ENCODE results near the gene EHF.
A peak's percentile ranks its signal among the peaks of the same experiment; 100 is the strongest.

Gene EHF

DNA sequence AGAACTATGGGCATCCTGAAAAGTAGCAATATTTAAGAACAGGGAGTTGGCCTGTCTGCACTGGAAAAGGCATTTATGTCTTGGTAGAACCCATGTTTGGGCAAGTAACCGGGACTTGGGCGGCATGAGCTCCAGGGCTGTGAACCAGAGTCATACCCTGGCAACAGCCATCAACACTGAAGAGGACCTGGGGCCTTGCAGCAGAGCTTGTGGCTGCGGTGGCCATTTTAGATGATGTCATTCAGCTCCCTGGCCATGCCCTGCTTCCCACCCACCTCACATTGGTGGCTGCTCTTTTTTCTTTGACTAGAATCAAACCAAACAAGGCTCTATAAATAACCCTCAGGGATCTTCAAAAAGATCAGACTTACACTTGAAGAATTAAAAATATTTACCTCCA is 26.6 kb downstream of the EHF start:
- DNase-seq: no peak

DNA sequence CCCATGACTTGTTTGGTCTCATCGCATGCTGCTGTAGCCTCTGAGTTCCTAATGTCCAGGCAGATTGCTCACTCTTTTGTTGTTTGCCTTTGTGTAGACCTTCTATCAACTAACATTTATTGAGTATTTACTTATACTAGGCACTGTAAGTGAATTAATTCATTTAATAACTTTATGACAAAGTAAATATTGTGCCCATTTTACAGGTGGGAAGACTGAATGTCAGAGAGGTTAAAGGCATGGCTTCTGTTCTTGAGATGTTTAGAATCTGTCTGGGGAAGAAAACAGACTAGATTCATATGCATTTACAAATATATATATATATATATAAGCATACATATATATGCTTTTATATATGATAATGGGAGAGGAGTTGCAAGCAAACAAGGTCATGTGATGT is 27.1 kb downstream of the EHF start:
- DNase-seq: no peak

DNA sequence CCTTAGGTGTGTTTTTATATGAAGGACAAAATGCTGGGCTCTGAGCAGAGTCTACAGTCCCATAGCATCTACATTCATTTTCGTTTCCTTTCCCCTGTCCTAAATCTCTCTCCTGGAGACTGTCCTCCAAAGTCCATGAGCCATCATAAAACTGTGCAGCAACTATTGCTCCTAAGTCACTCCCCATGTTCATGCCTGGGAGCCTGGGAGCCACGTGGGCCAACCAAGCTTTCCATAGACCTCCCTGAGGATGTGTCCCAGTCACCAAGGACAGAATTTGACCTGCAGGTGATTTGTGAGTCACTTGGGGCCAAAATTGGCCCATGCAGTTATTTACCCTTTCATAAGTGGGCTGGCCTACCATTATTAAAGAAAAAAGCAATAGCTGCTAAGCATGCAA is 28.7 kb downstream of the EHF start:
- DNase-seq: no peak

DNA sequence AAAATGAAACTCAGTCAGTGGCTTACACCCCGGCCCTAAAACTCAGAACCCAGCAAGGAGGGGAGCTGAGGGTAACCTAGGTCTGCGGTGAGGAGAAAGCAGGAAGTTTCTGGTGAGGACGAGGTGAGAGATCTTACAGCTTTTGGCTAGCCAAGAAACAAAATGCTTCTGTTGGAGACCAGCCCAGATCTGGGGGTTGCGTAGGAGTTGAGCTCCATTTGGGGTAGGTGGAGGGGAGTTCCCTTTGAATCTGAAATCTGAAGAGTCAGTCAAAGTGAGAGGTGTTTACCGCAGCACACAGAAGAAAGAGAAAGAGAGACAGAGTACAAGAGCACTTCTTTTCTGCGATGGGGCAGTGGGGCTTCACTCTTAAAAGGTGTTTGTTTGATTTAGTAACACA is 29.6 kb downstream of the EHF start:
- peak; percentile 66 to 79 for DNase-seq

DNA sequence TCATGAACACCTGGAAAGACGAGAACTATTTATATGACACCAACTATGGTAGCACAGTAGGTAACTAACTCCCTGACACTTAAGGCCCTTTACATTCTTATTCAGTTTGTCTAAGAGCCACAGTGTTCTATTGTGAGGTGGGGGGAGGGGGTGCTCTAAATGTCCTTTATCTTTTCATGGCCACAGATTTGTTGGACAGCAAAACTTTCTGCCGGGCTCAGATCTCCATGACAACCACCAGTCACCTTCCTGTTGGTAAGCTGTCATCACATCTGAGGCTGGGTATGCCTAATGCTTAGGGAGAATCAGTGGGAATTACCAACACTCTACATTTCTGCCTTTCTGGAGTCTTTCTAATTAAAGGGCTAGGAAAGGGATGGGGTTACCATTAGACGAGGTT is 30.7 kb downstream of the EHF start:
- DNase-seq: no peak

DNA sequence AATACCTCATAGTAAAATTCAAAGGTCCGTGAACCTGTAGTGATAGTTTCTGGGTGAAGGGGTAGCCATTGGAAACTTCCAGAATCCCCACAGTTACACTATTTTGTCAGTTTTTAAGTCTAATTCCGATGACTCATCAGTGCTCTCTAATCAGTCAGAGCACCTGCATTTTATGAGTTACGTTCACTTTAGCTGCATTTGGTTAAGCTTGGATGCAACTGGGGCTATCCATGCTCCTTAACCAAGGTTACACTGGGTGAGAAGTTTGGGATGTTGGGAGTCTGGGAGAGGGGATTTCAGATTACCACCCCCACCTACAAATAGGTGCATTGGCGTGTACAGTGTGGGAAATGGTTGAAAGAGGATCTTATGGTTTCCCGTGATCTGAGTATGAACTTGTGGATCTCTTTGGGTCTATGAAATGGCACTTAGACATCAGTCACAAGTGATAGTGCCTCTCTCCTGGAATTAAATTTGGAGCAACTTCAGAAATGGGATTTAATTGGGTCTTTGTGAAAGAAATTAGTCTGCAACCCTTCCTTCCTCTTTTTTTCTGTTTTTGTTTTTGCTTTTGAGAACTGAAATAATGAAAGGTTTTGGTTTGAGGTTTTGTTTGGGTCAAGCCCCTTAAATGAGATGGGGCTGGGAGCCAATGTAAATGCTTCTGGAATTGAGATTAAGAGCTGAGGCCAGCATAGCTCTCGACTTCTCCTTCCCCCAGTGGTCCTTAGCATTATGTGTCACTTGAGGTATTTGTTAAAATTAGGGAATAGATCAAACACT is 31.5 kb downstream of the EHF start:
- no peak for DNase-seq

DNA sequence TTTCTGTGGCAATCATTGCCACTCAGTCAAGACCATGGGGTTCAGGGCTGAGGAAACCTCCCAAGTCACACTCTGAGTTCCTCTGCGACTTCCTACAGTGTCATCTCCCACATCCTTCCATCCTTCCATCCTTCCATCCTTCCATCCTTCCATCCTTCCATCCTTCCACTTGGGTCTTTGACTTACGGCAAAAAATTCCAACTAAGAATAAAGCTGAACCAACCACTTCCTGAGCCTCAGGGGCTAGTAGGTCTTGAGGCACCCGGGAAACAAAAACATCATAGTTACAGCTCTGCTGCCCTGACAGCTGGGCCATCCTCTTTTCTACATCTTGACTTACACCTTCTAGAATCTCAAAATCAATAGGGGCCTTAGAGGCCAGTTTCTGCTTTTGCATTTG is 32.1 kb downstream of the EHF start:
- DNase-seq: no peak

DNA sequence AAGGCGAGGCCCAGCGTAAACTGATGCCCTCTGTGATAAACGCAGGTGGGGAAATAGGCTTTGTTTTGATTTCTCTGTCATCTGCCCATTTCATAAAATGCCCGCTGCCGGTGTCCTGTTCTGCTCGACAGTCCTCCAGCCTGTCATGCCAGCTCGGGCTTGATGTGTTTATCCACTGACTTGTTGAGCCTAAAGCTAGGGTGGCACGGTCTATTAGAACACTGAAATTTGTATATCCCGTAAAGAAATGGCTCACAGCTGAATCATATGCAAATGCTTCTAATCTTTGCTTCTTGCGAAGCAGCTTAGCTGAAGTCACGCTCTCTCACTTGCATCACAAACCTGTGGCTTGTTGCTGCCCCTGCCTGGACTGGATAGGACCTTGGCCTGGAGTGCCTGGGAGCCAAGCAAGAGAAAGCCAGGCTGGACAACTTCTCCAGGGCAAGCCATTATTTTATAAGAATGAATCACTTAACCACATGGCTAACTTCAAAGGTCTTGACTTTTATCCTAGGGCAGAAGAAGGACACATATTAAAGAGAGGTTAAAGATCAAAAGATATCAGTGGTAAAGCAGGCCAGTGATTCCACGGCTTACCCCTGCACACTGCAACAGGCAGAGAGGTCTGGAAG is 33.1 kb downstream of the EHF start:
- DNase-seq: peak in 1 of 2 donors; percentile 39

DNA sequence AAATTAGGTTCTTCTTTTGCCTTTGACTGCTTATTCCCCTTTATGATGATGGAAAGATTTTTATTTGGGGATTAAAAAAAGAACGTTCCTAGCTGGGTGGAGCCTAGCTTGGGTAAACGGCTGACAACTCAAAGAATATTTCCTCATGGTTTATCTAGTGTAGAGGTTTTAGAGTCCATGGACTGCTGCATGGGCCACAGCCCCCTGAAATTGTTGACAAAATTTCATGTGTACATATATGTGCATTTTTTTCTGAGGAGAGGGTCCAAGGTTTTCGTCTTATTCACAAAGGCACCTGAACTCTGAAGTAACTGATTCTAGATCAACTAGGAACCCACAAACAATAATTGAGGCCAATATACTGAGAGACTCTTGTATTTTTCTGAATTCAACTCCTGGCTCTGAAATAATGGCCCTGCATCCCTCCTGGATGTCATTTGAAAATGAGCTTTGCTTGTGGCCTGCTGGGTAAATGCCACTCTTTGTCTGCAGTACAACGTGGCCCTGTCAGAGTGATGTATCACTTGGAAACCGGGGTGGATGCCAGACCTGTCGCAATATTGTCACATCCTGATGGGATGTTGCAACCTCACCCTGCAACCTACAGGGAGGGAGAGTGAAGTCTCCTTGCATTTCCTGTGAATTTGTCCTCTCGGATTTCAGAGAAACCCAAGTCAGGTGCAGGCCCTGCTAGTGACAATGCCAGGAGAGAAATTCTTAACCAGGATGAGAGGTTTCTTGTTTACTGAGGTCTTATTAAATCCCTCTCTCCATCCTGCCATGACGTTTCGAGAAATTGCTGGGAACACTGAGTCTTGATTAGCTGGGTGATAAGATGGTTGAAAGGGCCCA is 33.8 kb downstream of the EHF start:
- peak in 1 of 2 donors; percentile 41 for DNase-seq

DNA sequence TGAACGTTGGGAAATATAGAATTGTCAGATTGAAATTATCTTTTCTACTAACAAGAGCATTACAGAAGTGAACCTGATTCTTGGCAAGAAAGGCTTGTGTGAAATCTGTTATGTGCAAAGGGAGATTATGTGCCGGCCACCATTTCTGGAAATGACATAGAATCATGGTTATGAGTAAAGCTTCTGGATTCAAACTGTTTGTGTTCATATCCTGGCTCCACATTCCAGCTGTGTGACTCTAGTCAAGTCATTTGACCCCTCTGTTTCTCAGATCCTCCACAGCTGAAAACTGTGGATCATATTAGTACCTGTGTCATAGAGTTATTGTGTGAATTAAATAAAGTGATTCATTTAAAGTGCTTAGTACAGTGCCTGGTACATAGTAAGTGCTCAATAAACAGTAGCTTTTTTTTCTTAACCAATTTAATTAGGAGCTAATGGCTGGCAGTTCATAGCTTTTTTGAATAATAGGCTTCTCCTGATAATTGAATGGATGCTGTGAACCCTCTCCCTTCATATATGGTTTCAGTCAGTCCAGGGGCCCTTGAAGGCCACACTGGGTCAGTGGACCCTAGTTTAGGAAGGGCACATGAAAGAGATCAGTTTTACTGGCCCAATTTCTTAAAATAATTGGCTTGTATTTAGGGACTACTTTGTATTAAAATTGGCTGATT is 34.6 kb downstream of the EHF start:
- DNase-seq: no peak

DNA sequence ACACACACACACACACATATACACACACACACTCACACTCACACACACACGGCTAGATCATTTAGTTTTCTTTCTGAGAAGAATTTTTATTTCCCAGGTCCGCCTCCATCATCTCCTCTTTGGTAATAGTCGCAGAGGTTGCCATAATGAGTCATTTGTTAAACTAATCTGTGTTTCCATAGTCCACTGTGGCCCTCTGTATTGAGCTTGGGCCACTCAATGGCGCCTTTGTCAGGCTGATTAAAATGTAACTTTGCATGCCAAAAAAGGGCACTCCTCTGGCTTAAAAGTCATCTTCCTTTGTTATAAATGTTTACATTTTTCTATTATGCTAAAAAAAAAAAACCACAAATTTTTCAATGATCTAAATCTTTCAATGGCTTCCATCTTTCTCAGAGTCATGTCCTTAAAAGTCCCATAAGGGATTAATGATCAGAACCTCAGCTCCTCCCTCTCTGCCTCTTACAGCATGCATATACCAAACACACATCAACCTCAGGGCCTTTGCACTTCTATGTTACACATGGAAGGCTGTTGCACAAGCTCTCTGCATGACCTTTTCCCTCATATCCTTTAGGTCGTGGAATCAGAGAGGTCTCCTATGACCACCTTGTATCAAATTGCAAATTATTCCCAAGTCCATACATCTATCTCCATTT is 35.3 kb downstream of the EHF start:
- DNase-seq: no peak

DNA sequence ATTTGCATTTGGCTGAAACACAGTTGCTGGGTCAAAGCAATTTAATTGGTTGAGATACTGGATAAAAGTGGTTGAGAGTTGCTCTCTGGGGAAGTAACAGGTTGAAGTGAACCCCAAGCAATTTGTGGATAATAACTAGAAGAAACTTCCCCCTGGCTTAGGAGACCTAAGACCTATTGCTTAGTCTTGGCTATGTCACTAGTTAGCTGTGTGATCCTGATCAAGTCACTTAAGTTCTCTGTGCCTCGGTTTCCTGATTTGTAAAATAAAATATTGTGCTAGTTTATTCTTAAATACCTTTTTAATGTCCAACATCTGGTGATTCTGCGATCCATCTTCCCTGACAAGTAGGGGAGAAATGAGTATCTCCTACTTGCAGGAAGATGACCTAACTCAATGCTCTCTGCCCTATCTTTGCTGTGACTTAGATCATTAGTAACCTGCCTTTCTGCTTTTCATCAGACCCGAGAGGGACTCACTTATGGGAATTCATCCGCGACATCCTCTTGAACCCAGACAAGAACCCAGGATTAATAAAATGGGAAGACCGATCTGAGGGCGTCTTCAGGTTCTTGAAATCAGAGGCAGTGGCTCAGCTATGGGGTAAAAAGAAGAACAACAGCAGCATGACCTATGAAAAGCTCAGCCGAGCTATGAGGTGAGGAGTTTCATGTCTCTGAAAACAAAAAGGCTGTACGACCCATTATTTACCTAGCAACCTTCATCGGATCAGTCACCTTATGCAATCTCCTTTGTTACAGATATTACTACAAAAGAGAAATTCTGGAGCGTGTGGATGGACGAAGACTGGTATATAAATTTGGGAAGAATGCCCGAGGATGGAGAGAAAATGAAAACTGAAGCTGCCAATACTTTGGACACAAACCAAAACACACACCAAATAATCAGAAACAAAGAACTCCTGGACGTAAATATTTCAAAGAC is 37.5 kb downstream of the EHF start:
- no peak for DNase-seq

DNA sequence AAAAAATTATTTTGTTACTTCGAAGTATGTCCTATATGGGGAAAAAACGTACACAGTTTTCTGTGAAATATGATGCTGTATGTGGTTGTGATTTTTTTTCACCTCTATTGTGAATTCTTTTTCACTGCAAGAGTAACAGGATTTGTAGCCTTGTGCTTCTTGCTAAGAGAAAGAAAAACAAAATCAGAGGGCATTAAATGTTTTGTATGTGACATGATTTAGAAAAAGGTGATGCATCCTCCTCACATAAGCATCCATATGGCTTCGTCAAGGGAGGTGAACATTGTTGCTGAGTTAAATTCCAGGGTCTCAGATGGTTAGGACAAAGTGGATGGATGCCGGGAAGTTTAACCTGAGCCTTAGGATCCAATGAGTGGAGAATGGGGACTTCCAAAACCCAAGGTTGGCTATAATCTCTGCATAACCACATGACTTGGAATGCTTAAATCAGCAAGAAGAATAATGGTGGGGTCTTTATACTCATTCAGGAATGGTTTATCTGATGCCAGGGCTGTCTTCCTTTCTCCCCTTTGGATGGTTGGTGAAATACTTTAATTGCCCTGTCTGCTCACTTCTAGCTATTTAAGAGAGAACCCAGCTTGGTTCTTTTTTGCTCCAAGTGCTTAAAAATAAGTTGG is 38.3 kb downstream of the EHF start:
- DNase-seq: no peak

DNA sequence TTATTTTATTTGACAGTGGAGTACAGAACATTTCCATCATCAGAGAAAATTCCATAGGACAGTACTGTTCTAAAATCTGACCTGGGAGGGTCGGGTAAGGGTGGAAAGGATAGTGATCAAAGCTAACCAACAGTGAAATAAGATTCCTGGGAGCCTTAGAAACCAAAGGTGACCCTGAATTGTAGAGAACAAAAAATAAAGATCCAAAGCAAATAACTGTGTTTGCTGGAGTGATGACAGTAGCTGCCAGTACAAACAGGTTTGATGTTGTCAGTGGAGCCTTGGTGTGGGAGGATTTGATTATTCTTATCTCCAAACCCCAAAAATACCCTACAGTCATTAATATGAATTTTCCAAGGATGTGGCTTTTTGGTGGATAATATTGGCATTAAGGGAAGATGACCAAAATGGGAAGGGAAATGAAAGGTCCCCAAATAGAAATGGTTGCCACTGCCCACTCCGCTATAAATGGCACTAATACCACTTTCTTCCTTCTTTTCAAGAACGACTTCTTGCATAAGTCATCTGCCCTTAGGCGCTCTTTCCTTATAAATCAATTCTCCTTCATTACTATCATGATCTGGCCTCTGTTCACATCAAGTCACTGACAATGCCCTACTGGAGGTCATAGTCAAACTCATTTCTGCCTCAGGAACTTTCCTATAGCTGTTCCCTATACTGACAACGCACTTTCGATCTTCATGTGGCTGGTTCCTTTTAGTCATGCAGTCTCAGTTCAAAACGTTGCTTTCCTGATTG is 44.4 kb downstream of the EHF start:
- no peak for DNase-seq

DNA sequence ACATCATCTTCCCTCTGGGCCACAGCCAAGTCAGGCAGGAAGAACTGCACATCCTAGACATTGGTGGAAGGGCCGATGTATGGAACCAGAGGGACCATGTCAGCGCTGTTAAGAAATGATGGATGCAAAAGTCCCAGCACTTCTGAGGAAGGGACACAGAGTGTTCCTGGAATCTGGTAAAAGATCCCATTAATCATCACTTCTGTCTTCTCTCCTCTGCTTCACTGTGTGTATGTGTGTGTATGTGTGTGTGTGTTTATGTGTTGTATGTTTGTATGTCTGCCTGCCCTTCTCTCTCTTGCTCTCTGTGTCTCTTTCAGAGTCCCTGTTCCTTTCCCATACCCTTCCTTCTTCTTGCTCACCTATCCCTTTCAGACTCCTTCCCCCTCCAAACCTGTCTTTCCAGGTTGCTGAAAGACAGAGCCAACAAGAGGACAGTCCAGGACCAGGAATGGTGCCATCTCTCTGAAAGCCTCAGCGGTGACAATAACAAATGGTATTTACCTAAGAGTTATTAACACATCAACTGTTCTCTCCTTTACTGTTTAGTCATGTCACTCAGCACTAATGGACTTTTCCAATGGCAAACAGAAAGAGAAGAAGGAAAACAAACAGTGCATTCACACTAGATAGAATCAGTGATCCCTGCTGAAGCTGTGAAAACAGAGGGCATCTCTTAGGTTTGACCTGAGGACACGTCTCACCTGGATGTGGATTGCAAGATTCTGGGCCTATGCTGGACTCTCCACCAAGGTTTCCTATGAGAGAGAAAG is 47.1 kb downstream of the EHF start:
- no peak for DNase-seq

DNA sequence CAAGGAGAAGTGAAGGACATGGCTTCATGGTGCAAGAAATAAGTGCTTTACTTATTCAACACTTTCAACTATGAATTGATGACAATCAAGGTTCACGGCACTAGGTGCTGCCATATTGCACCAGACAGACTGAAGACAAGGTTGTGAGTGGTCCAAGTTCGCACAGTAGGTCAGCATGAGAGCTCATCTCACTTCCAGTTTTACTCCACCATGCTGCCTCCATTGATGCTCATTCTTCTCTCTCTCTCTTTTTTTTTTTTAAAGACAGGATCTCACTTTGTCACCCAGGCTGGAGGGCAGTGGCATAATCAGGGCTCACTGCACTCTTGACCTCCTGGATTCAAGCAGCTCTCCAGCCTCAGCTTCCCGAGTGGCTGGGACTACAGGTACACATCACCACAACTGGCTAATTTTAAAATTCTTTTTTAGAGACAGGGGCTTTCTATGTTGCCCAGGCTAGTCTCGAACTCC is 47.7 kb downstream of the EHF start:
- DNase-seq: no peak

DNA sequence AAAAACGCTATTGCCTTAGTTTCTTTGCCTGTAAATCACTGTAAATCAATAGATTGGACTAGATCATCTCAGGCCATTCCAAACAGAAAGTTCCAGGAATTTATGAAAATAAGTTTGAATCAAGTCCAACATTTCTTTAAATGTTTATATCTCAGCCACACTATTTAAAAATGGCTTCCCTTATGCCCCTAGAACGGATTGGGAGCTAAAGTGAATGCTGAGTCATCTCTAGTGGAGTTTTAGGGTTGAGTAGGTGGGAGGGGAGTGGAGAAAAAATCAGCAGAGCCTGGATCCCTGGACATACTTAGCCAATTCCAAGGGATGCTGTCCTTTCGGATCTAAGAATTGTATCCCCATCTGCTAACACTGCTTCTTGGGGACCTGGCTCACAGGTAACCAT is 48.6 kb downstream of the EHF start:
- DNase-seq: no peak

DNA sequence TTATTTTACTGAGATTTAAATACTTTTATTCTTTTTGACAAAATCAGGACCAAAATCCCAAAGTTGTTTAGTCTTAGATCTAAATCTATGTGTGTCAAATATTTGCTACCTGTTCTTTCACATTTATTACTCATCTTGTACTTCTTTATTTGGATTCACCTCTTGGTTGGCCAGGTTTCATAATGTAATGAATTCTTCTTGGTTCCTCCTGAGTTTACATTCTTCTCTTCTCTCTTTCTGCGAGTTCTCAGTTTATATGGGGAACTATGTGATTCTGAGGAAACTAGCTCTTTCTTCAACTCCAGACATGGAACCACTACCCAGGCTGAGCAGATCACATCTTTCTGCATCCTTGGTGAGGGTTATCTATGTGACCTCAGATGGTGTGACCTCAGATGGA is 50.2 kb downstream of the EHF start:
- DNase-seq: no peak

DNA sequence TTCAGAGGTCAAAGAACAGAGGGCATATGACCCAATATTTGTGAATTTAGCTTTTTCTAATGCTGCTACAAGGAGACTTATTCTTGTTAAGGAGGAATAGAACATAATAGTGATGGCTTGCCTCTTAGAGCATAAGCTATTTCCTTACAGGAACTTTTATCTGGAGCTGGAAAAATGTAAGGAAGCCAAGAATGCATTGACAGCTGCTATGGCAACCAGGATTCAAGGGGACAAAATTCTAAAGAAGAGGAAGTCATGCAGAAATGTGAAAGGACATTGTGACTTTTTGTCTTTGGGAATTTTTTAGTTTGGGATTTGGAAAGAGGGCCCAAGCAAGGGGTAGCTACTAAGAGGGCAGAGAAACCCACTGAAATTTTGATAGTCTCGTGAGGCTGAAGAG is 51.1 kb downstream of the EHF start:
- DNase-seq: no peak

Measured in CD4-positive, alpha-beta T cell treated with Interferon alpha-2 for 1 hour (primary cell).